GM12878 (cell line): ENCODE results near the gene UNC93B1. TPM values are rescaled to one million over a fixed set of nuclear protein-coding genes. Genes with fewer than 3 reads are reported as not detected.

Experiments used
- ATAC-seq: fragments of 200-7000 bp; cut with Tn5 transposase; 3 replicates; pipeline ENCODE4 v1.9.1; 2020; ENCODE audit warnings: mild to moderate bottlenecking, moderate library complexity
- BruUV-seq: library from RNA; stranded (reverse); fragments of 400-500 nt; replicated peaks from 2 replicates; lab custom pipeline; 2021; lab: Mats Ljungman, UMichigan
- CTCF ChIA-PET: fragments of 300-600 bp; sonication (Branson Sonifier 250); formaldehyde crosslinking; extraction: SDS; loops from one replicate; lab custom pipeline; 2021; ENCODE audit warnings: inconsistent platforms; lab: Yijun Ruan, JAX
- POLR2A ChIA-PET: fragments of 350-600 bp; formaldehyde crosslinking; extraction: SDS; loops from one replicate; lab custom pipeline; 2021; ENCODE audit warnings: inconsistent platforms; lab: Charles Lee
- RAD21 ChIA-PET: fragments of 300-600 bp; sonication (Branson Sonifier 250); formaldehyde crosslinking; loops from one replicate; lab custom pipeline; 2023; ENCODE audit warnings: antibody characterized with exemption; ENCODE audit not compliant: unreplicated experiment; lab: Charles Lee
- SMC1A ChIA-PET: fragments of 300-600 bp; sonication (Branson Sonifier 250); formaldehyde crosslinking; loops from one replicate; lab custom pipeline; 2023; ENCODE audit not compliant: unreplicated experiment, uncharacterized antibody; lab: Charles Lee
- DNase-seq: peaks from one replicate; pipeline ENCODE4 v3.0.0-alpha.2; 2011; ENCODE audit warnings: low read depth, low spot score
- FAIRE-seq: peaks from 3 replicates; lab custom pipeline; 2011; peaks lifted over from hg19 to GRCh38; lab: Jason Lieb, UNC
- H2AFZ ChIP-seq: 2 replicates; pipeline ENCODE4 v1.6.0; 2011; ENCODE audit warnings: low read depth, low read length, control low read depth; ENCODE audit not compliant: control insufficient read depth
- H3K27ac ChIP-seq: 2 replicates; pipeline ENCODE4 v1.5.1; 2011; ENCODE audit warnings: control low read depth; ENCODE audit not compliant: control insufficient read depth, insufficient read depth
- H3K27me3 ChIP-seq, 2 experiments: replicated peaks in 1 of 2; 2 replicates each; pipeline versions ENCODE4 v1.6.0 to v1.6.1; 2011; ENCODE audit warnings: low read length in 1 of 2; ENCODE audit not compliant: control insufficient read depth in 2 of 2, insufficient read depth in 2 of 2
- H3K36me3 ChIP-seq, 2 experiments: 2 replicates each; pipeline ENCODE4 v1.5.1; 2011; ENCODE audit warnings: low read length in 1 of 2; ENCODE audit not compliant: control insufficient read depth in 2 of 2, insufficient read depth in 2 of 2
- H3K4me1 ChIP-seq: 2 replicates; pipeline ENCODE4 v1.6.1; 2011; ENCODE audit warnings: mild to moderate bottlenecking, low read length, moderate library complexity, mixed read lengths; ENCODE audit not compliant: control insufficient read depth, insufficient read depth
- H3K4me2 ChIP-seq: 2 replicates; pipeline ENCODE4 v1.6.0; 2011; ENCODE audit warnings: control low read depth; ENCODE audit not compliant: control insufficient read depth, insufficient read depth
- H3K4me3 ChIP-seq: fragments of 200-600 bp; sonication (generic); 2 replicates; pipeline ENCODE4 v1.5.1; 2016
- H3K79me2 ChIP-seq: 2 replicates; pipeline ENCODE4 v1.6.0; 2011; ENCODE audit warnings: low read length; ENCODE audit not compliant: control insufficient read depth, insufficient read depth
- H3K9ac ChIP-seq: 2 replicates; pipeline ENCODE4 v1.8.0; 2011; ENCODE audit warnings: low read length, control low read depth, mixed read lengths; ENCODE audit not compliant: control insufficient read depth, insufficient read depth
- H3K9me3 ChIP-seq: replicated peaks from 3 replicates; pipeline ENCODE4 v1.5.1; 2011; ENCODE audit warnings: mild to moderate bottlenecking, low read length; ENCODE audit not compliant: control insufficient read depth, insufficient read depth
- H4K20me1 ChIP-seq: 2 replicates; pipeline ENCODE4 v1.6.0; 2011; ENCODE audit not compliant: control insufficient read depth, insufficient read depth
- ATF3 ChIP-seq: IDR thresholded peaks from 2 replicates; pipeline ENCODE4 v1.6.1; 2011; ENCODE audit warnings: low read depth, mild to moderate bottlenecking, low read length, moderate library complexity, borderline replicate concordance; ENCODE audit errors: extremely low read depth
- SIN3A ChIP-seq: IDR thresholded peaks from 2 replicates; pipeline ENCODE4 v1.6.1; 2012; ENCODE audit warnings: low read depth, low read length, improper control_type of control experiment
- SIX5 ChIP-seq: IDR thresholded peaks from 2 replicates; pipeline ENCODE4 v1.6.1; 2011; ENCODE audit warnings: mild to moderate bottlenecking, low read depth, low read length, moderate library complexity; ENCODE audit not compliant: severe bottlenecking
- WGBS: methylation state at CpG from one replicate; pipeline ENCODE4 v1.1.6; 2016; ENCODE audit warnings: low lambda C conversion rate; ENCODE audit not compliant: insufficient replicate concordance, insufficient coverage; ENCODE audit errors: missing lambda C conversion rate; 5-methylcytosine and 5-hydroxymethylcytosine counted together
- in situ Hi-C: fragments of 300-500 bp; cut with MboI; formaldehyde crosslinking; loops from 9 replicates; pipeline ENCODE4 v1.14.3; 2018; ENCODE audit warnings: mixed read lengths
- intact Hi-C: fragments of 100-400 bp; cut with micrococcal nuclease; formaldehyde crosslinking; loops from one replicate; pipeline ENCODE4 v1.14.2; 2022; ENCODE audit not compliant: unreplicated experiment
- polyA plus RNA-seq, 11 experiments: library from polyadenylated mRNA; depleted of rRNA in 4 of 11; unstranded in 6 of 11; stranded (reverse) in 5 of 11; fragments of >200 nt; fragmentation: Nextera tagmentation in 4 of 11; fragmentation: Illumina TruSeq in 1 of 11; extraction: Ambion mirVana in 4 of 11; extraction: Trizol in 1 of 11; gene quantifications; 1 replicate in 1 of 11; 2 replicates in 10 of 11; pipeline versions ENCODE4 v1.2.1 to v1.2.3, GENCODE V29; 2011 to 2016; ENCODE audit warnings: inconsistent platforms in 2 of 11, missing spikeins in 2 of 11, low read depth in 1 of 11
- total RNA-seq, 4 experiments: library from RNA; depleted of rRNA in 3 of 4; stranded (reverse); fragments of >200 nt in 3 of 4; fragmentation: Illumina TruSeq in 1 of 4; extraction: Trizol in 1 of 4; gene quantifications; 2 replicates each; pipeline versions ENCODE4 v1.2.1 to v1.2.3, GENCODE V29; 2013 to 2021

The UNC93B1 gene
- total and polyA plus RNA-seq, 10 of the 15 experiments (the other 5 are each of a cell fraction or from before 2014, with no cell fraction given): 1.3 to 79.7 (median 36.3) TPM

- TF ChIP-seq SIX5: no peak
- TF ChIP-seq, all 136 proteins: peak for 0
Measured at GRCh38 chr11:68007498-68008380, 3.8 kb upstream of the UNC93B1 start (continued).

GRCh38 chr11:68006606-68007166 lies 2.8 kb upstream of the UNC93B1 start:
- intact Hi-C loops (loop anchor here (10.0 kb wide), 1 partner anchor 118 kb away; the partner anchor contains the start of gene CHKA), in situ Hi-C loops (loop anchor here (5.0 kb wide), 1 partner anchor 201 kb away; no protein-coding TSS in a partner anchor)
- no peaks in the 10 kb centered on the region for H3K27me3 ChIP-seq
- ChIA-PET CTCF (no interaction called here), RAD21 (interaction anchor here (0.7 kb wide), 1 partner anchor 653 kb away, joined by 3 read pairs; the partner anchor contains the start of gene POLD4), SMC1A (no interaction called here), POLR2A (no interaction called here)
- H3K4me1 ChIP-seq: peaks cover 35% of the 10 kb centered on the region
- DNase-seq (no peak), ATAC-seq (no peak), FAIRE-seq (no peak)
- TF ChIP-seq ATF3 (no peak), SIN3A (no peak)
- H3K9me3 ChIP-seq: no peaks in the 10 kb centered on the region
- H3K4me3 ChIP-seq: no peak overlapping the region
- no peak overlapping the region for H3K4me2 ChIP-seq
- H3K27ac ChIP-seq: no peak overlapping the region
- WGBS: 95% methylated on average over 7 of the region's 7 CpGs
- H3K36me3 ChIP-seq: no peaks in the 10 kb centered on the region
- no peaks in the 10 kb centered on the region for H4K20me1 ChIP-seq
- BruUV-seq: no TSS peak
- peaks cover 13% of the 10 kb centered on the region for H3K79me2 ChIP-seq
- H3K9ac ChIP-seq: no peak overlapping the region
- no peak overlapping the region for H2AFZ ChIP-seq
